Measurements from ENCODE around the gene R3HDML.

DNA sequence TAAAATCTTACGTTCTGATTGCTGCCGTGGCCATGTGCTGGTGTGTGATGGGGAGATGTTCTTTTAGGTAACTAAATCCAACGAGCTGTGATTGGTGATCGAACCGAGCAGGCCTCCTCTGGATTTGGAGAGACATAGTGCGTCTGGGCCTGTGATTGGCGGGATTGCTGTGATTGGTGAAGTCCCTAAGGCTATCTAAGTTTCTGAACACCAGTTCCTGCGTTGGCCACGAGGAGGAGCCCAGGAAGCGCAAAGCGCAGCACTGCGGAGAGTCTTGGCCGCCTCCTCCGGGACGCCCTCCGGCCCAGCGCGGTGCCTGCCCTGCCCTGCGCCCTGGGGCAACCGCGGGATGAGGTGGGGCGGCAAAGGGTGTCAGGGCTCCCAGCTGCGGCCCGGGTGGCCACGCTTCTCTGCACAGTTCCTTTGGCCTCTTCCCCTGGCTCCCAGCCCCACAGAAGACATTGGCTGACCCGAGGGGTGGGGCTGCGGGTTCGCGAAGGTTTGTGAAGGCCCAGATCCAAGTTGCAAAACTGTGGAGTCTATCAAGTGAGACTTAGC is 51.7 kb downstream of the R3HDML start:
- TF ChIP-seq ZNF274 (IDR thresholded peaks at IDR 0.05; ENCODE audit: low read depth, low read length), result no peak
- no peak for TF ChIP-seq YY1 (IDR thresholded peaks at IDR 0.05; ENCODE audit: insufficient read depth, insufficient read length)
- TF ChIP-seq SUZ12 (IDR thresholded peaks at IDR 0.05; ENCODE audit: extremely low read depth, insufficient read depth, insufficient read length), result no peak
